T-helper 17 cell (primary cell): ENCODE results near the gene ZNF621. TPM values are rescaled to one million over a fixed set of nuclear protein-coding genes. Genes with fewer than 3 reads are reported as not detected.

Experiments used
- ATAC-seq: fragments of 150-1000 bp; cut with Tn5 transposase; 2 replicates; pipeline ENCODE4 v1.10.0; 2021; ENCODE audit warnings: mild to moderate bottlenecking, moderate library complexity
- DNase-seq, 3 donors: peaks; one replicate each; pipeline versions ENCODE4 v3.0.0 to v3.0.0-alpha.2; 2020 to 2021
- H3K9me3 ChIP-seq: one replicate; pipeline ENCODE4 v1.7.0; 2013; ENCODE audit warnings: low read length, mild to moderate bottlenecking; ENCODE audit not compliant: control insufficient read depth, poor library complexity, severe bottlenecking
- H3K27ac Mint-ChIP-seq: one replicate; pipeline ENCODE4 v1.8.0; 2022; ENCODE audit warnings: mild to moderate bottlenecking, moderate library complexity, mixed read lengths
- H3K27me3 Mint-ChIP-seq: one replicate; pipeline ENCODE4 v1.8.0; 2022; ENCODE audit warnings: mixed read lengths
- H3K36me3 Mint-ChIP-seq: one replicate; pipeline ENCODE4 v1.8.0; 2022; ENCODE audit warnings: low read depth, mixed read lengths
- H3K4me1 Mint-ChIP-seq: one replicate; pipeline ENCODE4 v1.8.0; 2022; ENCODE audit warnings: mild to moderate bottlenecking, mixed read lengths
- H3K4me3 Mint-ChIP-seq: one replicate; pipeline ENCODE4 v1.8.0; 2022; ENCODE audit warnings: mild to moderate bottlenecking, moderate library complexity, mixed read lengths
- total RNA-seq, 4 donors: library from RNA in 2 of 4; stranded (reverse) in 2 of 4; gene quantifications; one replicate each; pipeline ENCODE4 v1.2.3 and lab custom pipeline; 2022 to 2026

ZNF621 gene
- total RNA-seq (10 to 100 TPM; 16.6 to 17.1 TPM), total RNA-seq (lab: John Stamatoyannopoulos, UW) (39.6 to 52.5 reads per million in 2 donors)

GRCh38 chr3:40524568-40525285, at the start of gene ZNF621:
Gene ZNF621, plus strand, starts transcription at chr3:40524960. Its CDS starts 881 bp downstream, at chr3:40525841.
- peaks cover 17% of the 10 kb centered on the region for H3K36me3 Mint-ChIP-seq
- H3K9me3 ChIP-seq = no peaks in the 10 kb centered on the region
- peak within 1 kb of the TSS; percentile 95 for H3K4me3 Mint-ChIP-seq
- DNase-seq = peak; percentile 67 to 78 (median 73)
- H3K4me1 Mint-ChIP-seq = peaks cover 32% of the 10 kb centered on the region
- H3K27ac Mint-ChIP-seq = peak within 1 kb of the TSS; percentile 96
- ATAC-seq = peak; percentile 98
- no peaks in the 10 kb centered on the region for H3K27me3 Mint-ChIP-seq

- Mint-ChIP-seq H3K27ac (peak within 1 kb of the TSS; percentile 98), H3K36me3 (peaks cover 2% of the 10 kb centered on the region), H3K27me3 (no peaks in the 10 kb centered on the region), H3K4me1 (peaks cover 28% of the 10 kb centered on the region), H3K4me3 (peak within 1 kb of the TSS; percentile 90)
- DNase-seq = peak; percentile 36 to 38 (median 38)
- no peaks in the 10 kb centered on the region for H3K9me3 ChIP-seq
- peak; percentile 92 for ATAC-seq
These were observed 48.0 kb upstream of the ZNF621 start, which contains the start of gene ZNF619 for GRCh38 chr3:40476478-40477470. Gene ZNF619, plus strand, starts transcription at chr3:40477122. Its CDS starts 858 bp downstream, at chr3:40477980.

GRCh38 chr3:40477666-40478065, 47.1 kb upstream of the ZNF621 start:
- Mint-ChIP-seq H3K4me3 (peak overlapping the region; percentile 90), H3K27ac (peak overlapping the region; percentile 98), H3K27me3 (no peaks in the 10 kb centered on the region), H3K36me3 (peaks cover 6% of the 10 kb centered on the region), H3K4me1 (peaks cover 34% of the 10 kb centered on the region)
- DNase-seq (no peak), ATAC-seq (no peak)
- H3K9me3 ChIP-seq = no peaks in the 10 kb centered on the region

GRCh38 chr3:40487172-40487571, 37.6 kb upstream of the ZNF621 start:
- peaks cover 10% of the 10 kb centered on the region for H3K4me1 Mint-ChIP-seq
- no peak overlapping the region for H3K27ac Mint-ChIP-seq
- H3K4me3 Mint-ChIP-seq = no peak overlapping the region
- no peak for ATAC-seq
- peaks cover 5% of the 10 kb centered on the region for H3K9me3 ChIP-seq
- DNase-seq = no peak
- H3K27me3 Mint-ChIP-seq = no peaks in the 10 kb centered on the region
- peaks cover 12% of the 10 kb centered on the region for H3K36me3 Mint-ChIP-seq

GRCh38 chr3:40490916-40491315, 33.8 kb upstream of the ZNF621 start:
- peaks cover 3% of the 10 kb centered on the region for H3K4me1 Mint-ChIP-seq
- H3K4me3 Mint-ChIP-seq = no peak overlapping the region
- H3K36me3 Mint-ChIP-seq = peaks cover 11% of the 10 kb centered on the region
- DNase-seq (no peak), ATAC-seq (no peak)
- H3K27ac Mint-ChIP-seq = no peak overlapping the region
- H3K9me3 ChIP-seq = peaks cover 5% of the 10 kb centered on the region
- H3K27me3 Mint-ChIP-seq = no peaks in the 10 kb centered on the region

GRCh38 chr3:40494698-40495097, 30.1 kb upstream of the ZNF621 start:
- H3K27me3 Mint-ChIP-seq = no peaks in the 10 kb centered on the region
- no peak for DNase-seq

GRCh38 chr3:40497288-40497687, 27.5 kb upstream of the ZNF621 start:
- H3K9me3 ChIP-seq = no peaks in the 10 kb centered on the region
- no peak overlapping the region for H3K4me3 Mint-ChIP-seq
- no peak for ATAC-seq
- DNase-seq = no peak
- no peak overlapping the region for H3K27ac Mint-ChIP-seq
- H3K4me1 Mint-ChIP-seq = peaks cover 7% of the 10 kb centered on the region
- no peaks in the 10 kb centered on the region for H3K27me3 Mint-ChIP-seq
- H3K36me3 Mint-ChIP-seq = peaks cover 2% of the 10 kb centered on the region

More at GRCh38 chr3:40494698-40495097, 30.1 kb upstream of the ZNF621 start:
- H3K9me3 ChIP-seq = no peaks in the 10 kb centered on the region
- no peak overlapping the region for H3K4me3 Mint-ChIP-seq
- ATAC-seq = no peak
- H3K36me3 Mint-ChIP-seq = peaks cover 2% of the 10 kb centered on the region
- H3K27ac Mint-ChIP-seq = no peak overlapping the region
- peaks cover 3% of the 10 kb centered on the region for H3K4me1 Mint-ChIP-seq

- H3K4me1 Mint-ChIP-seq = peaks cover 5% of the 10 kb centered on the region
- no peak for ATAC-seq
These were observed 24.8 kb upstream of the ZNF621 start for GRCh38 chr3:40499952-40500351.

GRCh38 chr3:40502034-40502433, 22.7 kb upstream of the ZNF621 start:
- ATAC-seq (no peak), DNase-seq (no peak)
- H3K9me3 ChIP-seq = no peaks in the 10 kb centered on the region

More at GRCh38 chr3:40499952-40500351, 24.8 kb upstream of the ZNF621 start:
- no peak overlapping the region for H3K4me3 Mint-ChIP-seq
- peaks cover 2% of the 10 kb centered on the region for H3K36me3 Mint-ChIP-seq
- no peak overlapping the region for H3K27ac Mint-ChIP-seq
- H3K9me3 ChIP-seq = no peaks in the 10 kb centered on the region
- DNase-seq = no peak
- no peaks in the 10 kb centered on the region for H3K27me3 Mint-ChIP-seq

GRCh38 chr3:40504636-40505430, 19.9 kb upstream of the ZNF621 start:
- no peaks in the 10 kb centered on the region for H3K9me3 ChIP-seq
- Mint-ChIP-seq H3K27ac (no peak overlapping the region), H3K27me3 (no peaks in the 10 kb centered on the region), H3K4me3 (peak overlapping the region; percentile 91), H3K4me1 (peaks cover 13% of the 10 kb centered on the region), H3K36me3 (peaks cover 4% of the 10 kb centered on the region)
- no peak for ATAC-seq
- DNase-seq = no peak

More at GRCh38 chr3:40502034-40502433, 22.7 kb upstream of the ZNF621 start:
- Mint-ChIP-seq H3K4me1 (peaks cover 8% of the 10 kb centered on the region), H3K27ac (no peak overlapping the region), H3K36me3 (no peaks in the 10 kb centered on the region), H3K4me3 (no peak overlapping the region), H3K27me3 (no peaks in the 10 kb centered on the region)

GRCh38 chr3:40505599-40506462, 18.9 kb upstream of the ZNF621 start, which contains the start of gene ZNF620:
Gene ZNF620, plus strand, starts transcription at chr3:40506039. Its CDS starts 314 bp downstream, at chr3:40506353.
- Mint-ChIP-seq H3K4me1 (peaks cover 12% of the 10 kb centered on the region), H3K27ac (peak within 1 kb of the TSS; percentile 81), H3K27me3 (no peaks in the 10 kb centered on the region), H3K4me3 (peak within 1 kb of the TSS; percentile 91), H3K36me3 (peaks cover 6% of the 10 kb centered on the region)
- H3K9me3 ChIP-seq = no peaks in the 10 kb centered on the region
- ATAC-seq = peak; percentile 84
- DNase-seq = peak; percentile 8 to 26 (median 19)
